Upper lobe of right lung (tissue), 1 donor: ENCODE results near the gene GCH1. TPM values are rescaled to one million over a fixed set of nuclear protein-coding genes. Genes with fewer than 3 reads are reported as not detected.

Experiments used
- ATAC-seq: fragments of 200-7000 bp; cut with Tn5 transposase; one replicate; pipeline ENCODE4 v1.9.1; 2020; ENCODE audit warnings: mild to moderate bottlenecking, moderate library complexity
- DNase-seq: peaks from one replicate; pipeline ENCODE4 v3.0.0-alpha.2; 2020
- H3K27ac ChIP-seq: fragments of 200-600 bp; one replicate; pipeline ENCODE4 v1.8.0; 2022
- H3K27me3 ChIP-seq: fragments of 200-600 bp; one replicate; pipeline ENCODE4 v1.8.0; 2022; ENCODE audit warnings: mild to moderate bottlenecking
- H3K36me3 ChIP-seq: fragments of 200-600 bp; one replicate; pipeline ENCODE4 v1.8.0; 2022
- H3K4me1 ChIP-seq: fragments of 200-600 bp; one replicate; pipeline ENCODE4 v1.8.0; 2022
- H3K4me3 ChIP-seq: fragments of 200-600 bp; one replicate; pipeline ENCODE4 v1.8.0; 2022; ENCODE audit warnings: mild to moderate bottlenecking
- H3K9me3 ChIP-seq: fragments of 200-600 bp; one replicate; pipeline ENCODE4 v1.8.0; 2022
- intact Hi-C: fragments of 100-400 bp; cut with DNase I; formaldehyde crosslinking; loops from one replicate; pipeline ENCODE4 v1.11.0; 2022
- total RNA-seq: library from RNA; stranded (reverse); fragmentation: NEBNext Ultra II Directional; extraction: Animal tissue kit (Norgen Biotek cat#: 25700); gene quantifications from one replicate; pipeline ENCODE4 v1.2.1, GENCODE V29; 2021
- TF ChIP-seq, protein P1 (sequence below): fragments of 200-600 bp; IDR thresholded peaks from one replicate; pipeline ENCODE4 v1.8.0; 2022; ENCODE audit warnings: antibody characterized with exemption
- donor health status: DM: no; HTN: yes; CAD: no; lungs with severe emphysema.

GCH1 gene
- total RNA-seq, 1 donor from 2014 or later = 14.3 TPM

DNA sequence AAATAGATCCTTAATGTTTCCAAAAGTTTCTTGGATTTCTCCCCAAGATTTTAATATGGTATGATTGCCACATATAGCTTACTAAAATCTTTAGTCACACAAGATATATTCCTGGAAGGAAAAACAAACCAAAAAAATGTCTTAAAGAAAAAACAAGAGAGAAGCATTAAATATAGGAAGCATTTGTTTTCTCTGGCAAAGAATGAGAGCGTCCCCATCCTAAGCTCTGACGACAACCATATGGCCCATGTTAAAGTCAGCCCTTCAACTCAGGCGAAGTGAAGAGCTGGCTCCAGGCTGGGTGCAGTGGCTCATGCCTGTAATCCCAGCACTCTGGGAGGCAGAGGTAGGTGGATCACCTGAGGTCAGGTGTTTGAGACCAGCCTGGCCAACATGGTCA is 35.6 kb downstream of the GCH1 start:
- no peak overlapping the region for H3K27ac ChIP-seq
- TF ChIP-seq, protein P1, sequence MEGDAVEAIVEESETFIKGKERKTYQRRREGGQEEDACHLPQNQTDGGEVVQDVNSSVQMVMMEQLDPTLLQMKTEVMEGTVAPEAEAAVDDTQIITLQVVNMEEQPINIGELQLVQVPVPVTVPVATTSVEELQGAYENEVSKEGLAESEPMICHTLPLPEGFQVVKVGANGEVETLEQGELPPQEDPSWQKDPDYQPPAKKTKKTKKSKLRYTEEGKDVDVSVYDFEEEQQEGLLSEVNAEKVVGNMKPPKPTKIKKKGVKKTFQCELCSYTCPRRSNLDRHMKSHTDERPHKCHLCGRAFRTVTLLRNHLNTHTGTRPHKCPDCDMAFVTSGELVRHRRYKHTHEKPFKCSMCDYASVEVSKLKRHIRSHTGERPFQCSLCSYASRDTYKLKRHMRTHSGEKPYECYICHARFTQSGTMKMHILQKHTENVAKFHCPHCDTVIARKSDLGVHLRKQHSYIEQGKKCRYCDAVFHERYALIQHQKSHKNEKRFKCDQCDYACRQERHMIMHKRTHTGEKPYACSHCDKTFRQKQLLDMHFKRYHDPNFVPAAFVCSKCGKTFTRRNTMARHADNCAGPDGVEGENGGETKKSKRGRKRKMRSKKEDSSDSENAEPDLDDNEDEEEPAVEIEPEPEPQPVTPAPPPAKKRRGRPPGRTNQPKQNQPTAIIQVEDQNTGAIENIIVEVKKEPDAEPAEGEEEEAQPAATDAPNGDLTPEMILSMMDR = no peak
- no peaks in the 10 kb centered on the region for H3K36me3 ChIP-seq
- no peaks in the 10 kb centered on the region for H3K9me3 ChIP-seq
- peaks cover 10% of the 10 kb centered on the region for H3K4me1 ChIP-seq
- ATAC-seq (no peak), DNase-seq (no peak)
- H3K27me3 ChIP-seq = no peaks in the 10 kb centered on the region
- H3K4me3 ChIP-seq = no peak overlapping the region
- intact Hi-C loops = no loop called here

DNA sequence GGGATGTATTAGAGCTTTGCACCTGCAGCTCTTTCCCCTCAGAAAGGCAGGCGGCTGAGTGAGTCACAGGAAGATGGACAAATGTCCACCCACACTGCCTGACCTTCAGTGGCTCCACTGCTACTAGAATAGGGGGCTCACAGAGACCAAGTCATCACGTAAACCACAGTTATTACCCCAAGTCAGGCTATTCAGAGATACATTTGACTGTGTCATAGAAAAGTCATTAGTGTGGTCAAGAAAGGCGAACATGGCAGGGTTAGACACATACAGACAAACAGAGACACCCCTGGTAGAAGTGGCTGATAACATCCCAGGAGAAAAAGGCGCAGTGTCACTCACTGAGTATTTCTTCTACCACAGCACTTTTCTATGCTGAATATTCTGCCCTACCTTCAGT is 36.0 kb downstream of the GCH1 start:
- H3K36me3 ChIP-seq = no peaks in the 10 kb centered on the region
- H3K4me3 ChIP-seq = no peak overlapping the region
- no peak overlapping the region for H3K27ac ChIP-seq
- H3K4me1 ChIP-seq = peaks cover 10% of the 10 kb centered on the region
- no peaks in the 10 kb centered on the region for H3K27me3 ChIP-seq
- TF ChIP-seq, protein P1 = no peak
- DNase-seq (no peak), ATAC-seq (no peak)
- no peaks in the 10 kb centered on the region for H3K9me3 ChIP-seq
- intact Hi-C loops = no loop called here

DNA sequence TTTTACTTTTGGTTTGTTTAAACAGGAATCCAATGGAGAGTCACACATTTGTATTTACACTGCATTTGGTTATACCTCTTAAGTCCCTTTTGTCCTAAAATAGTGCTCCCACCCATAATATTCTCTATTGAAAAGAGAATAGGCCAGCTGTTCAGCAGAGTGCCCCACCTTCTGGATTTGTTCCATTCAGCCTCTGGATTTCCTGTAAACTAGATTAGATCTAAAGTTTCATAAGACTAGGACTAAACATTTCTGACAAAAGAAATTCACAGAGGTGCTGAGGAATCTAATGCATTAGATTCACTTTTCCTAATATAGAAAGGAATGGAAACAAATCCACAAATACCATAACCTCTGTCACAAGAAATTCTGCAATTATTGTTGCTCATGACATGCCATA is 38.1 kb downstream of the GCH1 start:
- no peak overlapping the region for H3K27ac ChIP-seq
- DNase-seq = no peak
- intact Hi-C loops = no loop called here

DNA sequence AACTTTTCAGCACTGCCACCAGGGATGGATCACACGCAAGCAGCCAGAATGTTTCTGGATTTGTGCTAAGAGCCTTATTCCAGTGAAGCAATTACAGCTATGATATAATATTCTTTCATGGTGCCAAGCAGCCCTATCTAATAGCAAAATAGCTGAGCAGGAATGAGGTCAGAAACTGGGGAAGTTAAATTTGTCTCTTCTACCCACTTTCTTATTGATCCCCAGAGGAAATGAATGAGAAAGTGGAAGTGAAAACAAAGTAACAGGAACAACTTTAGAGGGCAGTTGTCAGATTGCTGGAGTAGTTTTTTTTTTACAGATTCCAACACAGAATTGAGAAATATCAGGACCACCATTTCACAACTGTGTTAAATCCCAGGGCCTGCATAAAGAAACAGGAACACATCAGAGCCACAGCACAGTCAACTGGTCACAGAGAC is 44.8 kb downstream of the GCH1 start:
- Histone ChIP-seq H3K9me3 (no peaks in the 10 kb centered on the region), H3K27me3 (no peaks in the 10 kb centered on the region), H3K4me1 (no peaks in the 10 kb centered on the region), H3K36me3 (no peaks in the 10 kb centered on the region), H3K27ac (no peak overlapping the region), H3K4me3 (no peak overlapping the region)
- TF ChIP-seq, protein P1 = no peak
- DNase-seq (no peak), ATAC-seq (peak; percentile 84)
- intact Hi-C loops = no loop called here

More for the DNA sequence above, 38.1 kb downstream of the GCH1 start:
- no peak overlapping the region for H3K4me3 ChIP-seq
- no peak for ATAC-seq
- H3K27me3 ChIP-seq = no peaks in the 10 kb centered on the region
- H3K36me3 ChIP-seq = no peaks in the 10 kb centered on the region
- TF ChIP-seq, protein P1 = no peak
- peaks cover 7% of the 10 kb centered on the region for H3K4me1 ChIP-seq
- no peaks in the 10 kb centered on the region for H3K9me3 ChIP-seq

DNA sequence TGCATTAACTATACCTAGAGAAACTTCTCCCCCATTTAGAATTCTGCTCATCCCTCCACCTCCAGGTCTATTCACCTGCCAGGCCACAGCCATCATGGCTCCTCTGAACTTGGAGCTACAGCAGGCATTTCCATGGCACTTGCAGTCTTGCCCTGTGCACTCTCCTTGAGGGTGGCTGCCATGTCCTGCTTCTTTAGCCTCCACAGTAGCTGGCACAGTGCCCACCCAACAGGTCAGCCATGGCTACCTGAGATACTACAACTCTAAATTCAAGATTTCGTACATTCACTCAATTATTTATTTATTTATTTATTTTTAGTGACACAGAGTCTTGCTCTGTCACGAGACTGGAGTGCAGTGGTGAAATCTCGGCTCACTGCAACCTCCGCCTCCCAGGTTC is 46.5 kb downstream of the GCH1 start:
- H3K9me3 ChIP-seq = no peaks in the 10 kb centered on the region
- intact Hi-C loops = no loop called here

More for the DNA sequence above, 46.5 kb downstream of the GCH1 start:
- TF ChIP-seq, protein P1 = no peak
- H3K27ac ChIP-seq = no peak overlapping the region
- no peaks in the 10 kb centered on the region for H3K27me3 ChIP-seq
- no peak for ATAC-seq
- H3K4me1 ChIP-seq = no peaks in the 10 kb centered on the region
- H3K36me3 ChIP-seq = no peaks in the 10 kb centered on the region
- H3K4me3 ChIP-seq = no peak overlapping the region
- DNase-seq = no peak
